ENCODE measurements around the gene ETNK2. TPM values are rescaled to one million over a fixed set of nuclear protein-coding genes. Genes with fewer than 3 reads are reported as not detected.

Gene ETNK2
- total RNA-seq, 4 donors from 2014 or later, result 6.1 to 21.1 (median 9.5) TPM

GRCh38 chr1:204145033-204145504, 6.8 kb downstream of the ETNK2 start:
- H3K27ac ChIP-seq, result no peak overlapping the region
- ATAC-seq, result no peak
- 67% methylated on average over 3 of the region's 4 CpGs; no CpG with 5 or more reads in 1 of the 2 donors for WGBS, 2 donors (ENCODE audit: low coverage in 1 of 2)

GRCh38 chr1:204143276-204144041, 8.4 kb downstream of the ETNK2 start:
- H3K9me3 ChIP-seq, result no peaks in the 10 kb centered on the region
- 75 to 90% methylated on average over 2 to 4 of the region's 14 CpGs for WGBS, 2 donors (ENCODE audit: low coverage in 1 of 2)
- no peak for TF ChIP-seq CTCF (IDR thresholded peaks at IDR 0.05)
- peaks cover 0 to 46% of the 10 kb centered on the region in 2 donors for H3K36me3 ChIP-seq
- H3K27me3 ChIP-seq, result no peaks in the 10 kb centered on the region
- no peak overlapping the region for H3K27ac ChIP-seq
- no peak for ATAC-seq
- no peaks in the 10 kb centered on the region for H3K4me1 ChIP-seq
- H3K4me3 ChIP-seq, result no peak overlapping the region

More at GRCh38 chr1:204145033-204145504, 6.8 kb downstream of the ETNK2 start:
- no peaks in the 10 kb centered on the region for H3K27me3 ChIP-seq
- H3K4me3 ChIP-seq, result no peak overlapping the region
- TF ChIP-seq POLR2AphosphoS5 (IDR thresholded peaks at IDR 0.05) (no peak), EP300 (IDR thresholded peaks at IDR 0.05) (no peak), CTCF (IDR thresholded peaks at IDR 0.05) (no peak), POLR2A (IDR thresholded peaks at IDR 0.05) (no peak)
- peaks cover 0 to 33% of the 10 kb centered on the region in 2 donors for H3K36me3 ChIP-seq
- peaks cover 0 to 3% (median 0%) of the 10 kb centered on the region in 3 donors for H3K4me1 ChIP-seq
- H3K9me3 ChIP-seq, result no peaks in the 10 kb centered on the region

- ATAC-seq, result no peak
- H3K27ac ChIP-seq, result no peak overlapping the region
- H3K9me3 ChIP-seq, result no peaks in the 10 kb centered on the region
- TF ChIP-seq CTCF (IDR thresholded peaks at IDR 0.05), result no peak
- no peak for TF ChIP-seq EP300 (IDR thresholded peaks at IDR 0.05)
- H3K36me3 ChIP-seq, result peaks cover 0 to 56% of the 10 kb centered on the region in 2 donors
- H3K4me3 ChIP-seq, result no peak overlapping the region
- 83 to 96% methylated on average over 2 to 5 of the region's 5 CpGs for WGBS, 2 donors (ENCODE audit: low coverage in 1 of 2)
- H3K4me1 ChIP-seq, result no peaks in the 10 kb centered on the region
- no peaks in the 10 kb centered on the region for H3K27me3 ChIP-seq
Measured at GRCh38 chr1:204142032-204142974, 9.5 kb downstream of the ETNK2 start.

- H3K4me3 ChIP-seq, result no peak overlapping the region
- 94% methylated on average over 2 of the region's 3 CpGs; no CpG with 5 or more reads in 1 of the 2 donors for WGBS, 2 donors (ENCODE audit: low coverage in 1 of 2)
- peaks cover 0 to 58% of the 10 kb centered on the region in 2 donors for H3K36me3 ChIP-seq
- no peaks in the 10 kb centered on the region for H3K27me3 ChIP-seq
- no peak for TF ChIP-seq POLR2A (IDR thresholded peaks at IDR 0.05)
- no peak for TF ChIP-seq CTCF (IDR thresholded peaks at IDR 0.05)
- TF ChIP-seq POLR2AphosphoS5 (IDR thresholded peaks at IDR 0.05), result no peak
- no peak for TF ChIP-seq EP300 (IDR thresholded peaks at IDR 0.05)
- ATAC-seq, result no peak
- no peak overlapping the region for H3K27ac ChIP-seq
- no peaks in the 10 kb centered on the region for H3K9me3 ChIP-seq
- no peaks in the 10 kb centered on the region for H3K4me1 ChIP-seq
Measured at GRCh38 chr1:204141131-204141530, 10.7 kb downstream of the ETNK2 start.
